Gastroesophageal sphincter (tissue), 3 donors: Measurements from ENCODE around the gene ALK.

Experiments used
- POLR2A ChIP-seq, 2 donors: fragments of 450-650 bp; IDR thresholded peaks; one replicate each; pipeline ENCODE4 v1.6.1; 2017; ENCODE audit warnings: antibody characterized with exemption in 2 of 2, mild to moderate bottlenecking in 2 of 2, moderate library complexity in 1 of 2
- POLR2AphosphoS5 ChIP-seq: sonication (generic); formaldehyde crosslinking; IDR thresholded peaks from one replicate; pipeline ENCODE4 v1.6.1; 2017; ENCODE audit warnings: antibody characterized with exemption
- TF ChIP-seq, protein P1 (sequence below), 4 experiments: fragments of 200-600 bp in 2 of 4; fragments of 450-650 bp in 2 of 4; sonication (generic) in 1 of 4; IDR thresholded peaks; one replicate each; pipeline ENCODE4 v1.5.1; 2017 to 2019; ENCODE audit warnings: antibody characterized with exemption in 4 of 4, mild to moderate bottlenecking in 2 of 4, moderate library complexity in 2 of 4

DNA sequence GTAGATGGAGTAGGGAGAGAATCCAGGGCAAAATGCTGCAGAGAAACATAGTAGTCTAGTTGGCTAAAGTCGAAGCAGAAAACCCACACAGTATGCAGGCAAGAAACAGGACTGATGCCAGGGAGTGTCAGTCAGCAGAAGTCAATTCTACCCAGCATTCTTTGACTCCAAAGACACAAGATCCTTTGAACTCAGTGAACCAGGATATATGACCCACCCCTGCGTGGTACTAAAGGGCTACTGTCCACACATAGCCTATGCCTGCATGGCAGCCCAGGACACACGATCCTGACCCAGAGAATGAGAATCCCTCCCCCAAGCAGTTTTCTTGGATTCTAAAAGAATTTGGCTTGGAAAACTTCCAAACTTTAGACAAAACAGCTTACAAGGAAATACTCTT, 42.5 kb downstream of the ALK start:
- TF ChIP-seq, protein P1, sequence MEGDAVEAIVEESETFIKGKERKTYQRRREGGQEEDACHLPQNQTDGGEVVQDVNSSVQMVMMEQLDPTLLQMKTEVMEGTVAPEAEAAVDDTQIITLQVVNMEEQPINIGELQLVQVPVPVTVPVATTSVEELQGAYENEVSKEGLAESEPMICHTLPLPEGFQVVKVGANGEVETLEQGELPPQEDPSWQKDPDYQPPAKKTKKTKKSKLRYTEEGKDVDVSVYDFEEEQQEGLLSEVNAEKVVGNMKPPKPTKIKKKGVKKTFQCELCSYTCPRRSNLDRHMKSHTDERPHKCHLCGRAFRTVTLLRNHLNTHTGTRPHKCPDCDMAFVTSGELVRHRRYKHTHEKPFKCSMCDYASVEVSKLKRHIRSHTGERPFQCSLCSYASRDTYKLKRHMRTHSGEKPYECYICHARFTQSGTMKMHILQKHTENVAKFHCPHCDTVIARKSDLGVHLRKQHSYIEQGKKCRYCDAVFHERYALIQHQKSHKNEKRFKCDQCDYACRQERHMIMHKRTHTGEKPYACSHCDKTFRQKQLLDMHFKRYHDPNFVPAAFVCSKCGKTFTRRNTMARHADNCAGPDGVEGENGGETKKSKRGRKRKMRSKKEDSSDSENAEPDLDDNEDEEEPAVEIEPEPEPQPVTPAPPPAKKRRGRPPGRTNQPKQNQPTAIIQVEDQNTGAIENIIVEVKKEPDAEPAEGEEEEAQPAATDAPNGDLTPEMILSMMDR (IDR thresholded peaks at IDR 0.05), result no peak
- no peak for TF ChIP-seq POLR2A (IDR thresholded peaks at IDR 0.05)
- no peak for TF ChIP-seq POLR2AphosphoS5
